HL-60 (cell line): Measurements from ENCODE around the gene RNF214.

Experiments used
- DNase-seq, 2 experiments: peaks; one replicate each; pipeline ENCODE4 v3.0.0-alpha.2; 2010 to 2020; ENCODE audit warnings: low read depth in 1 of 2, low spot score in 1 of 2
- H3K27ac ChIP-seq: fragments of 250-450 bp; sonication (Bioruptor Pico); replicated peaks from 2 replicates; pipeline ENCODE4 v1.5.1; 2020; ENCODE audit warnings: mild to moderate bottlenecking, moderate library complexity
- H3K27me3 ChIP-seq: fragments of 250-450 bp; sonication (Bioruptor Pico); 2 replicates; pipeline ENCODE4 v1.5.1; 2021; ENCODE audit warnings: mild to moderate bottlenecking, moderate library complexity; ENCODE audit not compliant: insufficient read depth, poor library complexity, severe bottlenecking
- H3K4me3 ChIP-seq: replicated peaks from 2 replicates; pipeline ENCODE4 v1.5.1; 2011; ENCODE audit warnings: mild to moderate bottlenecking, control low read depth, low read length; ENCODE audit not compliant: insufficient read depth
- GABPA ChIP-seq: IDR thresholded peaks from 2 replicates; pipeline ENCODE4 v1.6.1; 2012; ENCODE audit warnings: low read depth
- POLR2AphosphoS5 ChIP-seq: IDR thresholded peaks from 2 replicates; pipeline ENCODE4 v1.6.1; 2012; ENCODE audit warnings: low read depth
- SPI1 ChIP-seq: IDR thresholded peaks from 2 replicates; pipeline ENCODE4 v1.6.1; 2012; ENCODE audit warnings: low read depth, mild to moderate bottlenecking, borderline replicate concordance
- TF ChIP-seq, protein P1 (sequence below): IDR thresholded peaks from one replicate; pipeline ENCODE4 v1.5.1; 2011; ENCODE audit warnings: low read length, control low read depth, inconsistent platforms; ENCODE audit not compliant: insufficient read depth
- TF ChIP-seq, protein P2 (sequence below): IDR thresholded peaks from 2 replicates; pipeline ENCODE4 v1.6.1; 2012; ENCODE audit warnings: low read depth; ENCODE audit not compliant: insufficient replicate concordance

Gene RNF214

DNA sequence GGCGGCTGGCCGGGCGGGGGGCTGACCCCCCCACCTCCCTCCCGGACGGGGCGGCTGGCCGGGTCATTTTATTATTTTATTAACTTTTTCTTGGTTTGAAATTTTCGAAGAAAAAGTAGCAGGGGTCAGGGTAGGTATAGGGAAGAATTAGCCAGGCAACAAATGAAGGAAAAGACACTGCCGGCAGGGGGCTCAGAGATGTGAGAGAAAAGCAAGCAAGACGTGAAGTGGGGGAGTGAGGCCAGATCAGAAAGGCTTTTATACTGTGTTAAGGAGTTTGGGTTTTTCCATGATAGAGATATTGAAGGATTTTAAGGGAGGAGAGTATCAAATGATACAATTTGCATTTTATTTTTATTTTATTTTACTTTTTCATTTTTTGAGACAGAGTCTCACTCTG, 19.0 kb downstream of the RNF214 start:
- no peak for DNase-seq
- TF ChIP-seq GABPA (no peak), SPI1 (no peak), POLR2AphosphoS5 (no peak)
- TF ChIP-seq, protein P1, sequence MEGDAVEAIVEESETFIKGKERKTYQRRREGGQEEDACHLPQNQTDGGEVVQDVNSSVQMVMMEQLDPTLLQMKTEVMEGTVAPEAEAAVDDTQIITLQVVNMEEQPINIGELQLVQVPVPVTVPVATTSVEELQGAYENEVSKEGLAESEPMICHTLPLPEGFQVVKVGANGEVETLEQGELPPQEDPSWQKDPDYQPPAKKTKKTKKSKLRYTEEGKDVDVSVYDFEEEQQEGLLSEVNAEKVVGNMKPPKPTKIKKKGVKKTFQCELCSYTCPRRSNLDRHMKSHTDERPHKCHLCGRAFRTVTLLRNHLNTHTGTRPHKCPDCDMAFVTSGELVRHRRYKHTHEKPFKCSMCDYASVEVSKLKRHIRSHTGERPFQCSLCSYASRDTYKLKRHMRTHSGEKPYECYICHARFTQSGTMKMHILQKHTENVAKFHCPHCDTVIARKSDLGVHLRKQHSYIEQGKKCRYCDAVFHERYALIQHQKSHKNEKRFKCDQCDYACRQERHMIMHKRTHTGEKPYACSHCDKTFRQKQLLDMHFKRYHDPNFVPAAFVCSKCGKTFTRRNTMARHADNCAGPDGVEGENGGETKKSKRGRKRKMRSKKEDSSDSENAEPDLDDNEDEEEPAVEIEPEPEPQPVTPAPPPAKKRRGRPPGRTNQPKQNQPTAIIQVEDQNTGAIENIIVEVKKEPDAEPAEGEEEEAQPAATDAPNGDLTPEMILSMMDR, result no peak
- TF ChIP-seq, protein P2, sequence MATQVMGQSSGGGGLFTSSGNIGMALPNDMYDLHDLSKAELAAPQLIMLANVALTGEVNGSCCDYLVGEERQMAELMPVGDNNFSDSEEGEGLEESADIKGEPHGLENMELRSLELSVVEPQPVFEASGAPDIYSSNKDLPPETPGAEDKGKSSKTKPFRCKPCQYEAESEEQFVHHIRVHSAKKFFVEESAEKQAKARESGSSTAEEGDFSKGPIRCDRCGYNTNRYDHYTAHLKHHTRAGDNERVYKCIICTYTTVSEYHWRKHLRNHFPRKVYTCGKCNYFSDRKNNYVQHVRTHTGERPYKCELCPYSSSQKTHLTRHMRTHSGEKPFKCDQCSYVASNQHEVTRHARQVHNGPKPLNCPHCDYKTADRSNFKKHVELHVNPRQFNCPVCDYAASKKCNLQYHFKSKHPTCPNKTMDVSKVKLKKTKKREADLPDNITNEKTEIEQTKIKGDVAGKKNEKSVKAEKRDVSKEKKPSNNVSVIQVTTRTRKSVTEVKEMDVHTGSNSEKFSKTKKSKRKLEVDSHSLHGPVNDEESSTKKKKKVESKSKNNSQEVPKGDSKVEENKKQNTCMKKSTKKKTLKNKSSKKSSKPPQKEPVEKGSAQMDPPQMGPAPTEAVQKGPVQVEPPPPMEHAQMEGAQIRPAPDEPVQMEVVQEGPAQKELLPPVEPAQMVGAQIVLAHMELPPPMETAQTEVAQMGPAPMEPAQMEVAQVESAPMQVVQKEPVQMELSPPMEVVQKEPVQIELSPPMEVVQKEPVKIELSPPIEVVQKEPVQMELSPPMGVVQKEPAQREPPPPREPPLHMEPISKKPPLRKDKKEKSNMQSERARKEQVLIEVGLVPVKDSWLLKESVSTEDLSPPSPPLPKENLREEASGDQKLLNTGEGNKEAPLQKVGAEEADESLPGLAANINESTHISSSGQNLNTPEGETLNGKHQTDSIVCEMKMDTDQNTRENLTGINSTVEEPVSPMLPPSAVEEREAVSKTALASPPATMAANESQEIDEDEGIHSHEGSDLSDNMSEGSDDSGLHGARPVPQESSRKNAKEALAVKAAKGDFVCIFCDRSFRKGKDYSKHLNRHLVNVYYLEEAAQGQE, result no peak
- H3K27me3 ChIP-seq, result no peaks in the 10 kb centered on the region
- no peak overlapping the region for H3K27ac ChIP-seq
- H3K4me3 ChIP-seq, result no peak overlapping the region

DNA sequence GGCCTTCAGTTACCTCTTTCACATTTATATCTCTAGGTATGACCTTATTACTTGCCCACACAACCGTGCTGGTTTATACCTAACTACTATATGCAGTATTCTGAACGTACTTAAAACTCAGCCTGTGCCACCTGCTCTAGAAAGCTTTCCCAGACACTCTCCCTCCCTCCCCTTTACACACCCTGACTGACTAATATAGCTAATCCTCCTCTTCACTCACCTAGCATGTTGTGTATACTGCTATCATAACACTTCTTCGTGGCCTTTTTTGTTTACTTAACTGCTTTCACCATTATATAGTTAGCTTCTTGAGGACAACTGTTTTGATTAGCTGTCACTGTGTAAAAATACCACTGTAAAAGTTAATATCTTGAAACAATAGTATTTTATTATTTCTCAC, 23.5 kb downstream of the RNF214 start:
- no peaks in the 10 kb centered on the region for H3K27me3 ChIP-seq
- TF ChIP-seq GABPA (no peak), POLR2AphosphoS5 (no peak)
- H3K27ac ChIP-seq, result no peak overlapping the region
- no peak overlapping the region for H3K4me3 ChIP-seq
- no peak for DNase-seq

DNA sequence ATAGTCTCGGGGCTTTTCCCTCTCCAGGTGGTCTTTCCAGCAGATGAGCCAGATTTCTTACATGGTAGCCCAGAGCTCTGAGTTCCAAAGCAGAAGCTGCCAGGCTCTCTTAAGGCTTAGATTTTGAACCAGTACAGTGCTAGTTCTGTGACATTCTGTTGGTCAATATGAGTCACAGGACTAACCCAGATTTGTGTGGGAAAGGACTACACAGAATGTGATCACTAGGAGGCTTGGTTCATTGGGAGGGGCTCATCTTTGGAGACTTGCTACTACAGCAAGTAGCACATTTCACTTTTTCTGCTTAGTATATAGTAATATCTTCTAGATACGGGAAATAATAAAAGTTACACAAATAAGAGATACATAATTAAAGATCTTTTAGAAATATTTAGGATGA, 24.1 kb downstream of the RNF214 start:
- Histone ChIP-seq H3K27me3 (no peaks in the 10 kb centered on the region), H3K27ac (no peak overlapping the region), H3K4me3 (no peak overlapping the region)
- TF ChIP-seq SPI1, result no peak
- TF ChIP-seq GABPA, result no peak
- TF ChIP-seq, protein P2, result no peak
- TF ChIP-seq POLR2AphosphoS5, result no peak
- TF ChIP-seq, protein P1, result no peak
- no peak for DNase-seq

DNA sequence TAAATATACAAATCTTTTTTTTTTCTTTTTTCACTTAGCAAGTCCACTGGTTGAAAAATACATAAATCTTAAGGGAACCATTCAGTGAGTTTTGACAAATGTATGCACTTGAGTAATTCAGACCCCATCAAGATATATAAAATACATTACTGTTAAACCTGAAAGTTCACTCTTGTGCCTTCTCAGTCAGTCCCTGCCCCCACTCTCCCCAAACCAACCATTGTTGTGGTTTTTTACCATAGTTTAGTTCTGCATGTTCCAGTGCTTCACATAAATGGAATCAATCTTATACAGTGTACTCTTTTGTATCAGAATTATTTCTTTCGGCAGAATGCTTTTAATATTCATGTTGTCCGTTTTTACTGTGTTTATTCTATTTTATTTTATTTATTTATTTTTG, 26.1 kb downstream of the RNF214 start:
- no peak for DNase-seq

More for the DNA sequence above, 26.1 kb downstream of the RNF214 start:
- Histone ChIP-seq H3K4me3 (no peak overlapping the region), H3K27me3 (no peaks in the 10 kb centered on the region), H3K27ac (no peak overlapping the region)
- TF ChIP-seq POLR2AphosphoS5, result no peak
- TF ChIP-seq, protein P2, result no peak
